NCI-H82 treated with DMSO at 0.1 percent for 48 hours (cell line): ENCODE measurements around the gene KCNC2.

Experiments
- DNase-seq: peaks from one replicate; lab custom pipeline; 2025; ENCODE audit not compliant: unreplicated experiment; lab: John Stamatoyannopoulos, UW

Gene KCNC2

DNA sequence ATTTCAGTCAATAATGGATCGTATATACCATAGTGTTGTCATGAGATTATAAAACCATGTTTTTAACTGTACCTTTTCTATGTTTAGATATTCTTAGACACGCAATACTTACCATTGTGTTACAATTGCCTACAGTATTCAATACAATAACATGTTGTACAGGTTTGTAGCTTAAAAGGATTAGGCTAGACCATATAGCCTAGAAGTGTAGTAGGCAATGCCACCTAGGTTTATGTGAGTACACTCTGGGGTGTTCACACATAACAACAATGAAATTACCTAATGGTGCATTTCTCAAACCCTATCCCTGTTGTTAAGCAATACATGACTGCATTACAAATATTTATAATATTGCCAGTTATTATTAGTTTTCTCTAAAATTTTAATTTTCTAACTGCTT, 144.2 kb downstream of the KCNC2 start:
- DNase-seq: no peak

DNA sequence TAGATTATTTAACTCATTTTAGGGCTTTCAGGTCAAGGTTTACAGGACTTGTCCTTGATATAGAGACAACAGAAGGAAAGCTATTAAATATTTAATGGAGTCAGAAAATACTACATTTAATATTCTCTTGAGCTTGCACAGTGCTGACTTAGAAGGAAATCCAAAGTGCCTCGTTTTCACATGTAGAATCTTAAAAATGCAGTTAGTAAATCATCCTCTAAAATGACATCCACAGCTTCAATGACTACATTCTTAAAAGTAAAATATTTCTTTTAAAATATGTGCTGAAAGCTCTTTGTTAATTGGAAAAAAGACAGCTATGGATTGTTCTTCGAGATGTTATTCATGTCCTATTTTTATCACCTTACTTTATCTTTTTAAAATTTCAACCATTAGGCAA, 146.9 kb downstream of the KCNC2 start:
- DNase-seq: no peak

DNA sequence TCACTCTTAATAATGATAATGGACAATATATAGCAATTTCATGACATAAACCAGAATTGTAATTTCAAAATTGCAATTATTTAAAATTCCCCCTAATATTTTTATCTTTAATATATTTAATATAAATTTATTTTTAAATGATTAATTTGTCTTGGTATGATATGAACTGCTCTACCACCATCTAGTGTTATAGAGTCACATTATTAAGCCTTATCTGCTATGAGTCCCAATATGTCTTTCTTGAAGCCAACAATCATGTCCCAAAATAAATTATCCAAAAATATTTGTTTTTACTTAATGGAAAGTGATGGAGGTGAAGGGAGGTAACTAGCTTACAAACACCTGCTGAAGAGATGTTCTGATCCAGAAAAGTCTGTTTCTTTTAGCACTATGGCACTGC, 151.4 kb downstream of the KCNC2 start:
- no peak for DNase-seq

DNA sequence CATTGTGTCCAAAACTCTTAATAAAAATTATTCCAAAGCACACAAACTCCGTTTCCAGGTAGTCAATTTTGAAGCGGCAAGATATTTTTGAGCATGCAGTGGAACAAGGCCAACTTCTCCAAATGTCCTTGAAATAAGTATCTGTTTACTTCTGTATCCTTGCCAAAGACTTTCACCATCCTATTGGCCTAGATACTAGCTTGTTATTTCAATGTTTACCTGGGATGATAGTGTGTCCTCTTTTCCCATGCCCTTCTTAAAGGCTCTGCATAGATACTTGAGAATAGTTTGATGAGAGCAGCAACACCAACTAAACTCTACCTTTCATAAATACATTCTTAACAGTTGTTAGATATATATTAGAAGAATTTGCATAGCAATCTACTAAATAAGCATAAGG, 160.9 kb downstream of the KCNC2 start:
- DNase-seq: no peak

DNA sequence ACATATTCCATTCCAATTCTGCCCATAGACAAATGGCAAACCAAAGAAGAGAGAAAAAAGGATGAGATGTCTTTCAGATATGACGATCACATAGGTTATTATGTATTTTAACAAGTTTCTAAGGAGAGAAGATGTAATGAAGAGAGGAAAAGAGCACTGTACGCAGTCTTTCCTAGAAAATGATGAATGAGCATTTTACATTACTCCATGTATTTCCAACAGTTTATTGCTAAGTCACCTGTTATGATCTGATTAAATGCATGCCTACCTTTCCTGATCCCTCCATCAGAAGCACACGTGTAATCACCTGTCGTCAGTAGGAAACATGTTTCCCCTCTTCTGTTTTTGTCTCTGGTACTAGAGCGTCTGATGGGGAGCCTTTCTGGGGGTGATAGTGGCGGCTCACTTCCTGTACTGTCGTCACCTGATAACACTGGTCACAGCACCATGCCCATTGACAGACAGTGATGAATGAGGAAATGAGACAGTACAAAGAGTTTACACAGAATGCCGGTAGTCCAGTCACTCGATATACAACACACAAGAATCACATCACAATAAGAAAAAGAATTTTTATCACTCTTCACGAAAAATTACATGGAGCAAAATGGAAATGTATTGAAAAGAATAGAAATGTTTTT, 161.6 kb downstream of the KCNC2 start:
- no peak for DNase-seq

DNA sequence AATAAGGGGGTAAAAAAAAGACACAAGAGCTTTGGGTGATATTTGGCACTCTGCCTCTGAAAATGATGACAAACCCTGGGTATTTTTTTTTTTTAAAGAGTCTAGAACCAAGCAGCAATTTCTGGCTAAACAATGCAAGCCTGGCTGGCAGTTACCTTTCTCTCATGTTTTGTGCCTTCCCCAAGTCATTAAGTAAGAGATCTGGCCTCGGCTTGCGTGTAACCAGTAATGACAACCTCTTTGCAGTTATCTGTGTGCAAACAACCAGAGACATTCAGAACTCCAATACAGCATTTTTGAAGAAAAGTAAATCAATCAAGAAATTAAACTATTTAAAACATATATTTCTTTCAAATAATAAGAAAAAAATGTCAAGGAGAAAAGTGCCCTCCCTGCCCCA, 167.5 kb downstream of the KCNC2 start:
- DNase-seq: no peak

DNA sequence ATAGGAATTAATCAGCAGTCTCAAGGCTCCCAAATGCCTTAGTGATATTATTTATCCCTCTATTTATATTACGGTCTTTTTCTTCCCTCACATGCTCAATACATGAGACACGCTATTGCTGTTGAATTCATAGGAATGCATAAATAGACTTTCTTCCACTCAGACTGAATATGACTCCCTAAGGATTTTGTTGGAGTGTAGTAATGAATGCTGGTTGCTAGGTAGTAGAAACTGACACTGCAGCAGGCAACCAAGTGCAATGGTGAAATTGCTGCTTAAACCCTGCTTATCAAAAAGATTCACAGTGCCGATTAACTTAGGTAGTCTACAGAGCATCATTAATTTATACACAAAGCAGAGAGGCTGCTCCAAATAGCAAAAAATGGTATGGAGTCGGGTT, 168.2 kb downstream of the KCNC2 start:
- no peak for DNase-seq

DNA sequence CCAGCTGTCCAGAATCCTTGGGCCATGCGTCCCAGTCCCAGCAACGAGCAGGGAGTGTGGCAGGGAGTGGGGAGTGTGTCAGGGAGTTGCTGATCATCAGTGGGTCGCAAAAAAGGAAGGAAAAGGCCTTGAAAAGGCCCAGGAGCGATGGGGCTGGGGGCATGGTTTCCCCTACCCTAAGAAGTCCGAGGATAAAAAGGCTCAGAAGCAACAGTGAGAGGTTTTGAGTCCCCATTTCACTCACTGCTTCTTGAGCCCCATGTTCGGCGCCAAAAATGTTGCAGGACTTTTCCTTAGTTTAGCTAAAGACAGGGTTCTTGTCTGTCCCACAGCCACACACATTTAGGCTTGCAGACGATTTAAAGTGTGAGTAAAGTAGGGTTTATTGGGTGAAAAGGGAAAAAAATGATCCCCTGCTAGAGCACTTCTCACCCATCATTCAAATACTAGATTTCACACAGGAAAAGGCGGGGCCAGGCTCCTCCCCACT, 189.5 kb downstream of the KCNC2 start:
- no peak for DNase-seq

DNA sequence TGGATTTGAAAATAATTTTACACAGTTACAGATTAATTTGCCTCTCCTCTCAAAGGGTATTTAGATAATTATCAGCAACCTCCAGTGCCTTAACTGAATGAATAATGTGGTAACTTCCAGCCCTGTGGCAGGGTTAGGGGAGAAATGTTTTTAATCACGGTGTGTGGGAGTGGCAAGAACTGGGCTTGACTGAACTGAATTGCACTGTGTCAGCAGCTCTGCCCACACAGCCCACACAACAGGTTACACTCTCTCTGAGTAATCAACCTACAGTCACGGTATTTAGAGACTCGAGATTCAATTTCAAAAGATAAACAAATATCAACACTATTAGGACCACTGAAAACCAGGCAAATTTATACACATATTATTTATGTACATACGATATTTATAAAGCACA, 198.5 kb downstream of the KCNC2 start:
- no peak for DNase-seq

DNA sequence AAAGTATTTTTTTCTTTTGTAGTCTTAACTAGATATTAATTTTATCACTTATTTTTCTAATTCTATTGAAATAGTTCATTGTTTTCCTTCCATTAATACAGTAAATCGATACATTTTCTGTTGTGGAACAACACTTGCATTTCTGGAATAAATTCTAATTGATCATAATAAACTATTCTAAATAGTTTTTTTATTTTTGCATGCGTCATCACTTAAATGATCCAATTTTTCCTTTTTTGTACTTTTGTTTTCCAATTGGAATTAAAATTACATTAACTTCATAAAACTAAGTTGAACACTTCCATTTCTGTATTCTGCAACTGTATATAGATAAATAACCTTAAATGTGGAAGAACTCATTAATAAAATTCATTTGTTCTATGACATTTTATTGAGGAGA, 202.5 kb downstream of the KCNC2 start:
- DNase-seq: no peak

DNA sequence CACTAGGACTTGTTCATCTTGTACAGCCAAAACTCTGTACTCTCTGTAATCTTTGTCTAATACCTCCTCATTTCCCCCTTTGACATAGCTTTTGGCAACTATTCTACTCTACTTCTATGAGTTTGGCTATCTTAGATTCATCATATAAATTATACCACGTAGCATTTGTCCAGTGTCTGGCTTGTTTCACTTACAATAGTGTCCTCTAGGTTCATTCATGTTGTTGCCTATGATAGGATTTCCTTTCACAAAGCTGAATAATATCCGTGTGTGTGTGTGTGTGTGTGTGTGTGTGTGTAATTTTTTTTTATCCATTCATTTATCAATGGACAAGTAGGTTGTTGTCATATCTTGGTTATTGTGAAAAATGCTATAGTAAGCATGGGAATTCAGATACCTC, 209.5 kb downstream of the KCNC2 start:
- DNase-seq: no peak

DNA sequence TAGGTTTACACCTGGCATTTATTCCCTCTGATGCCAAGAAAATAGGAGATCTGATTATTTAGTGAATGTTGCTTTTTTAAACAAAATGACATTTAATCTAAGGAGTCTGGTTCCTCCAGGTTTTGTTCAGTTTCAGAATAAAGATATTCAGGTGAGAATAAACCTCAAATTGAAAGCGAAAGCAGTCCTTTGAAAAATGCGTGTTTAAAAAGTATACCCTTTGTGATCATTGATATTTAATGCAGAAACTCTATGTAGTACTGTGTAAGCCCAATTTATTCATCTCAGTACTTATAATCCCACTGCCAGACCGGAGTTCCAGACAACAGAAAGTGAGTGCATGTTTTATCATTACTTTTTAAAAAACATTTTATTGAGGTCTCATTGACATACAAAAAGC, 210.2 kb downstream of the KCNC2 start:
- no peak for DNase-seq
